Subcutaneous abdominal adipose tissue (tissue), 5 donors: Measurements from ENCODE around the gene ZFP92.

Experiments used
- H3K27ac ChIP-seq: one replicate; pipeline ENCODE4 v1.7.0; 2013; ENCODE audit warnings: low read depth, mild to moderate bottlenecking, inconsistent platforms, low read length, moderate library complexity
- H3K27me3 ChIP-seq, 5 donors: one replicate each; pipeline ENCODE4 v1.7.0; 2013; ENCODE audit warnings: low read length in 5 of 5, inconsistent platforms in 1 of 5; ENCODE audit not compliant: control insufficient read depth in 5 of 5, insufficient read depth in 4 of 5
- H3K36me3 ChIP-seq, 5 donors: one replicate each; pipeline ENCODE4 v1.7.0; 2013; ENCODE audit warnings: low read length in 5 of 5; ENCODE audit not compliant: control insufficient read depth in 5 of 5, insufficient read depth in 5 of 5
- H3K4me1 ChIP-seq, 5 donors: one replicate each; pipeline ENCODE4 v1.7.0; 2013; ENCODE audit warnings: low read length in 5 of 5, mild to moderate bottlenecking in 3 of 5, moderate library complexity in 1 of 5; ENCODE audit not compliant: control insufficient read depth in 5 of 5, insufficient read depth in 5 of 5
- H3K4me3 ChIP-seq, 5 donors: one replicate each; pipeline ENCODE4 v1.7.0; 2013; ENCODE audit warnings: low read length in 5 of 5, low read depth in 1 of 5
- H3K9ac ChIP-seq, 5 donors: one replicate each; pipeline ENCODE4 v1.7.0; 2013; ENCODE audit warnings: low read length in 5 of 5, mild to moderate bottlenecking in 4 of 5, moderate library complexity in 3 of 5
- H3K9me3 ChIP-seq, 5 donors: one replicate each; pipeline ENCODE4 v1.7.0; 2013; ENCODE audit warnings: low read length in 5 of 5; ENCODE audit not compliant: control insufficient read depth in 5 of 5
- donor health status: healthy.
- donor health status: healthy.
- donor health status: healthy.
- donor health status: healthy.
- donor health status: healthy.

The ZFP92 gene

DNA sequence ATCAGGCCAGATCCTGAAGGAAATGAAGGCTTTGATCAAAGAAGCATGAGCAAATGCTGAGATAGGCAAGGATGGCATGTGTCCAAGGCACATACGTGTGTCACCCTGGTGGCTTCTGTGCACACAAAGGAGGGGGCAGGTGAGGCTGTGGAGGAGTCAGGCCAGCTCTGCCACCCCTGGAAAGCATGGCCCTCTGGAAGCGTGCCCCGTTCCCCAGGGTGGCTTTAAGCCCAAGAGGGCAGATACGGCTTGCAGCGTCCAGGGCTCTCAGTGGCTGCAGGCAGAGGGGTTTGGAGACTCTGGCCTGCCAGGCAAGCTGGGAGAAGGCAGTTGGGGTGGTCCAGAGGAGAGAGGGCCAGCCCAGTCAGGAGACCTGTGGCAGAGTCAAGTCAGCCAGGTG lies 35.7 kb upstream of the ZFP92 start:
- peaks cover 0 to 7% (median 4%) of the 10 kb centered on the region in 5 donors for H3K9me3 ChIP-seq
- H3K36me3 ChIP-seq: no peaks in the 10 kb centered on the region
- peaks cover 0 to 4% (median 0%) of the 10 kb centered on the region in 5 donors for H3K4me1 ChIP-seq
- no peak overlapping the region for H3K4me3 ChIP-seq
- no peak overlapping the region for H3K27ac ChIP-seq
- H3K27me3 ChIP-seq: peaks cover 0 to 14% (median 4%) of the 10 kb centered on the region in 5 donors
- no peak overlapping the region for H3K9ac ChIP-seq

DNA sequence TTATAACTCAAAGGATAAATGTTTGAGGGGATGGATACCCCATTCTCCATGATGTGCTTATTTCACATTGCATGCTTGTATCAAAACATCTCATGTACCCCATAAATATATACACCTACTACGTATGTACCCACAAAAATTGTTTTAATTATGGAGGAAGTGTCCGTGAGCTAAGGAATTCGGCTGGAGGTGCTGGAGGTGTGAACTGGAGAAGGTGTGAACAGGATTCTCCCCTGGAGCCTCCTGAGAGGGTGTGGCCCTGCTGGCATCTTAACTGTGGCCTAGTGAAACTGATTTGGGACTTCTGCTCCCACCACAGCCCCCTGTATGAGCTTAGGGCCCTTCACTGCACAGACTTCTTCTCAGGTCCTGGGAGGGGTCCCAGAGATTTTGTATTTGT lies 33.5 kb upstream of the ZFP92 start:
- Histone ChIP-seq H3K9ac (no peak overlapping the region), H3K4me3 (no peak overlapping the region), H3K36me3 (no peaks in the 10 kb centered on the region), H3K27me3 (peaks cover 0 to 13% (median 4%) of the 10 kb centered on the region in 5 donors), H3K27ac (no peak overlapping the region), H3K9me3 (peaks cover 0 to 7% (median 4%) of the 10 kb centered on the region in 5 donors), H3K4me1 (peaks cover 0 to 21% (median 13%) of the 10 kb centered on the region in 5 donors)

DNA sequence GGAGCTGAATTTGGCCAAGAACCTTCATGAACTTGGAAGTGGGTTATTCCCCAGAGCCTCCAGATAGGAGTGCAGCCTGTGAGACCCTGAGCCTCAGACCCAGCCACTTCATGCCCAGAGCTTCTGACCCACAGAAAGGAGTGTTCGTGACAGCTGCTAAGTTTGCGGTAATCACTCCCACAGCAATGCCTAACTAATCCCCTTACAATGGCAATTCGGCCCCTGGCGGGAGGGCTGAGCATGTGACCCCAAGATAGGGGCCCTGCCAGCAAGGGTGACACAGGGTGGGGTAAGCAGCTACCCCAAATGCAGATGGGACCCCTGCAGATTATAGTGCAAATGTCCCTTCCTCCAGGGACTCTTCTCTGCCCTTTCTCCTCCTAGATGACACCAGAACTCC lies 32.7 kb upstream of the ZFP92 start:
- peaks cover 0 to 13% (median 4%) of the 10 kb centered on the region in 5 donors for H3K27me3 ChIP-seq
- no peak overlapping the region for H3K4me3 ChIP-seq
- no peak overlapping the region for H3K27ac ChIP-seq
- peaks cover 0 to 7% (median 4%) of the 10 kb centered on the region in 5 donors for H3K9me3 ChIP-seq
- no peak overlapping the region for H3K9ac ChIP-seq
- H3K36me3 ChIP-seq: no peaks in the 10 kb centered on the region
- peaks cover 0 to 21% (median 13%) of the 10 kb centered on the region in 5 donors for H3K4me1 ChIP-seq

DNA sequence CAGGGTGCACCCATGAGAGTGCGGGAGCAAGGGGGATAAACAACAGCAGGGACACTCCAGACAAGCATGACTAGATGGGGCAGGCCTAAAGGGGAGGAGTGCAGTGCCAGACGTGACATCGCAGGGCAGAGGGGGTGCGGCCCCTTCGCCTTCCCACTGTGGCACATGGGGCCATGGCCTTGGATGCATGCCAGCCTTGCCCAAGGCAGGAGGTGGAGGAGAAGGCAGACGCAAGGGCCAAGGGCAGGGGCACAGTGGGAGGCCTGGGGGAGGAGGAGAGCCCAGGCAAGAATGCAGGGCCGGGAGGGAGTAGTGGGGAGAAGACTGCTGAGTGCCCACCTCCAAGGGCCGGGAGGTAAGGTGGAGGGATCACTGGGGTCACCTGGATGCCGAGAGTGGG lies 31.8 kb upstream of the ZFP92 start:
- H3K9me3 ChIP-seq: peaks cover 0 to 7% (median 4%) of the 10 kb centered on the region in 5 donors
- H3K9ac ChIP-seq: no peak overlapping the region
- no peak overlapping the region for H3K4me3 ChIP-seq
- peaks cover 0 to 21% (median 13%) of the 10 kb centered on the region in 5 donors for H3K4me1 ChIP-seq
- H3K36me3 ChIP-seq: no peaks in the 10 kb centered on the region
- no peak overlapping the region for H3K27ac ChIP-seq
- peaks cover 0 to 13% (median 4%) of the 10 kb centered on the region in 5 donors for H3K27me3 ChIP-seq

DNA sequence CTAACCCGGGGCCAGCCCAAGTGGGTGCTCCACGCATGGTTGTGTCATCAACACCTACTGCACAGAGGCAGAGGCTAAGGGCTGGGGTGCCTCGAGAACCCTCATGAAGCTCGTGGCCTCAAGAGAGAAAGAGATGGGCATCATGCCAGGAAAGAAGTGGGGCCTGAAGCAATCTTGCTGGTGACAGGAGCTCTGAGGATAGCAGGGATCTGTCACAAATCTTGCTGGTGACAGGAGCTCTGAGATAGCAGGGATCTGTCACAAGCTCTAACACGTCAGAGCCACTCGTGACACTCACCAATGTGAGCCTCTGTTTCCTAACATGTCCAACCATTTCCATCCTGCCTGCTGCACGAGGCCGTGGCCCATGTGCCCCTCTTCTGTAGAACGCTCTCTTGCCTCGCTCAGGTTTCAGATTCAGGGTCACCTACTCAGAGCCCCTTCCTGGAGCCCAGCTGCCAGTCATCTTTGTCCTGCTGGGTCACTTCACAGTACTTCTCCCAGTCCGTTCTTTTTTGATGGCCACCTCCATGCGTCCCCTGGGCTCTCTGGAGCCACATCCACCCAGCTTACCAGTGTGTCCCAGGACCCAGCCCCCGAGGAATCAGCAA lies 31.2 kb upstream of the ZFP92 start:
- Histone ChIP-seq H3K4me3 (no peak overlapping the region), H3K27me3 (peaks cover 0 to 13% (median 3%) of the 10 kb centered on the region in 5 donors), H3K4me1 (peaks cover 0 to 21% (median 13%) of the 10 kb centered on the region in 5 donors), H3K9me3 (peaks cover 0 to 7% (median 4%) of the 10 kb centered on the region in 5 donors), H3K36me3 (no peaks in the 10 kb centered on the region), H3K27ac (no peak overlapping the region), H3K9ac (no peak overlapping the region)

DNA sequence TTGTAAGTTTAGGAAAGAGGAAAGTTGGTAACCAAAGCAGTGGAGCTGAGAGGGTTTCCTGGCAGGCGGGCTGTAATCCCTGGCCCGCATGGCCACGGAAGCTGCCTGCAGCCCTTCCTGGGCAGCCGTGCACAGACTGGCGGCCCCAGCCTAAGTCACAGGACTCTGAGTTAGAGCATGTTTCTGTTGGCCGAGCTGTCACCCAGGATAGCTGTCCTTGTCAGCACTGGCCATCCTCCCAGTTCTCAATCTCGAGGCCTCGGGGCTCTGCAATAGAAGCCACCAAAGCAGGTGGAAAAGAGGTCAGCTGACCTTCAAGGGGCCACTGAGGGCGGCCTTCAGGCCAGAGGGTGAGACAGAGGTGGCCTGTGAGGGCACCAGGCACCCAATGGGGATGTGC lies 30.6 kb upstream of the ZFP92 start:
- Histone ChIP-seq H3K9me3 (peaks cover 0 to 7% (median 4%) of the 10 kb centered on the region in 5 donors), H3K27ac (no peak overlapping the region), H3K4me1 (peaks cover 0 to 21% (median 13%) of the 10 kb centered on the region in 5 donors), H3K36me3 (no peaks in the 10 kb centered on the region), H3K27me3 (peaks cover 0 to 10% (median 3%) of the 10 kb centered on the region in 5 donors), H3K4me3 (no peak overlapping the region), H3K9ac (no peak overlapping the region)

DNA sequence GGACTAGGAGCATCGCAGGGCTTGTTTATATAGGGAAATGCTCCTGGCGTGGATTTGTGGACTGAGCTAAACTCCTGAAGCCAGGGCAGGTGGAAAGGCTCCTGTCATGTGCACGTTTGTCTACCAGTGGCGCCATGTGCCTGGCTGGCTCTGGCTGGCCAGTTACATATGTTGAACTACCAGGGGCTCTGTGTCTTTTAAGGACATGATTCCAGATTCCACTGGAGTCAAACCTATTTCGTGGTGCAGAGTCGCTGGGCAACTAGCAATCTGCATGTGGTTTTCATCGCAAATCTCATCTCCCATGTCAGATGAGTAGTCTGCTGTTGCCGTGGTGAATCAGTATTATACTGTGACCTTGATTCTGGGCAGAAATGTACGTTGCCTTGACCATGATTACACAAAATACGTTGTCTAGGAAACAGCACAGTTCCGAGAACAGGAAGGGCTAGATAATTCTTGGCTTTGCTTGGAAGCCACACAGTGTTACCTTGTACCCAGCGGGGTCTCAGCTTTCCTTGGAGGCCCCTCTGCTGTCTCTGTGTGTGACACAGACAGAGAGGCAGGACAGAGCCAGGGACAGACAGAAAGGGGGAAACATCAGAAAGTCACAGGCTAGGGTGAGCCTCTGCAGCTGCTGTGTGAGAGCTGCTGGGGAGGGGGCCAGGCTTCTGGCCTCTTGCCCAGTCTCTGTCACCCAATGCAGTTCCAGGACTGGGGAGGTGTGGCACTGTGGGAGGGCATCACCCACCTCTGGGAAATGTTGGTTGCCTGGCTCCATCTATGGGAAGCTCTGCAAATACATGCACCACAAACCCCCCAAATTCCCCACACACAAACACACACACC lies 29.4 kb upstream of the ZFP92 start:
- peaks cover 0 to 21% (median 18%) of the 10 kb centered on the region in 5 donors for H3K4me1 ChIP-seq
- H3K9me3 ChIP-seq: peaks cover 0 to 7% (median 0%) of the 10 kb centered on the region in 5 donors
- H3K36me3 ChIP-seq: no peaks in the 10 kb centered on the region
- no peak overlapping the region for H3K9ac ChIP-seq
- H3K27ac ChIP-seq: peak overlapping the region; percentile 26
- peaks cover 0 to 10% (median 3%) of the 10 kb centered on the region in 5 donors for H3K27me3 ChIP-seq
- no peak overlapping the region for H3K4me3 ChIP-seq

DNA sequence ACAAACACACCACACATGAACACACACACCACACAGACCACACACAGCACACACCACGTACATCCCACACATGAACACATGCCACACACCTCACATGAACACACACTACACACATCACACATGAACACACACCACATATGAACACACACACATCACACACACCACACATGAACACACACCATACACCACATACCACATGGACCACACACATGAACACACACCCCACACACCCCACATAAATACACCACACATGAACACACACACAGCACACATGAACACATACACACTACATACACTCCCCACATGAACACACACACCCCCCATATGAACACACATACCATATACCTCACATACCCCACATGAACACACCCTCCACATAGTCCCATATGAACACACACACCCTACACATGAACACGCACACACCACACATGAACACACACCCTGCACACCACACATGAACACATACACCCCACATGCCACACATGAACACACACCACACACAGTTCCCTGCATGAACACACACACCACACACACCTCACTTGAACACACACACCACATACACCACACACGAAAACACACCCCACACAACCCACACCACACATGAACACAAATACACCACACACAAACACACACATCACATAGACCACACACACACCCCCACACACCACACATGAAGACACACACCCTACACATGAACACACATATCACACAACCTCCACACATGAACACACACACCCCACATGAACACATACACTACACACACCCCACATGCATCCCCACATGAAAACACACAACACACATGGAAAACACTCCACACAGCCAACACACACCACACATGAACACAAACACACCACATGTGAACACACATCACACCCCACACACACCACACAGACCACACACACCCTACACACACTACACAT lies 28.4 kb upstream of the ZFP92 start:
- no peak overlapping the region for H3K4me3 ChIP-seq
- peaks cover 0 to 14% (median 3%) of the 10 kb centered on the region in 5 donors for H3K27me3 ChIP-seq
- peaks cover 0 to 7% (median 0%) of the 10 kb centered on the region in 5 donors for H3K9me3 ChIP-seq
- no peak overlapping the region for H3K9ac ChIP-seq
- no peak overlapping the region for H3K27ac ChIP-seq
- H3K4me1 ChIP-seq: peaks cover 0 to 21% (median 20%) of the 10 kb centered on the region in 5 donors
- no peaks in the 10 kb centered on the region for H3K36me3 ChIP-seq

DNA sequence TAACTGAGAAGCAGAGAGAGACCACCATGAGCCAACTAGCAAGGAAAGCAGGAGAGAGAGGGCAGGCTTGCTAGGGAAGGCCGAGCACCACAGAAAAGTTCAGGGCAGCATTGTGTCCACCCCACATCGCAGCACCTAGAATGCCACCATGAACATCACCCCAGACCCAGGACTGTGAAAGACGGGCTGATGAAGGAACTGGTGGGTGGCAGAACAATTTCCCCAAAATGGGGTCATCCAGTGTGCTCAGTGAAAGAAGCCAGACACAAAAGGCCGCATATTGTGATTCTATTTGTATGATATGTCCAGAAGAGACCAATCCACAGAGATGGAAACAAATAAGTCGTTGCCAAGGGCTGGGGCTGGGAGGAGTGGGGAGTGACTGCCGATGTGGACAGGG lies 26.9 kb upstream of the ZFP92 start:
- peaks cover 0 to 14% (median 6%) of the 10 kb centered on the region in 5 donors for H3K27me3 ChIP-seq
- peaks cover 0 to 26% (median 20%) of the 10 kb centered on the region in 5 donors for H3K4me1 ChIP-seq
- H3K36me3 ChIP-seq: no peaks in the 10 kb centered on the region
- no peak overlapping the region for H3K9ac ChIP-seq
- no peak overlapping the region for H3K27ac ChIP-seq
- H3K9me3 ChIP-seq: no peaks in the 10 kb centered on the region
- no peak overlapping the region for H3K4me3 ChIP-seq
